HG02798 (cell line): ENCODE results near the gene SLC25A23.
"Not testable (repeated sequence)": the region's sequence is repeated elsewhere in the genome, so short reads cannot be mapped to it uniquely, and the experiment has no call there.

ENCODE experiments used
- ATAC-seq: cut with Tn5 transposase; IDR thresholded peaks from one replicate; pipeline ENCODE4 v1.9.1; 2021; ENCODE audit warnings: mild to moderate bottlenecking; ENCODE audit not compliant: unreplicated experiment, poor library complexity

Gene SLC25A23

GRCh38 chr19:6409346-6409745 lies 50.2 kb downstream of the SLC25A23 start:
- no peak for ATAC-seq

- no peak for ATAC-seq
Measured at GRCh38 chr19:6406401-6406800, 53.2 kb downstream of the SLC25A23 start.

GRCh38 chr19:6402837-6403608 lies 56.6 kb downstream of the SLC25A23 start:
- ATAC-seq = no peak

GRCh38 chr19:6402058-6402457 lies 57.5 kb downstream of the SLC25A23 start:
- no peak for ATAC-seq

GRCh38 chr19:6400062-6400944 lies 59.3 kb downstream of the SLC25A23 start:
- not testable (repeated sequence) for ATAC-seq

- no peak for ATAC-seq
Measured at GRCh38 chr19:6396305-6396704, 63.3 kb downstream of the SLC25A23 start.

GRCh38 chr19:6394831-6395230 lies 64.8 kb downstream of the SLC25A23 start:
- ATAC-seq = no peak

GRCh38 chr19:6393983-6394412 lies 65.6 kb downstream of the SLC25A23 start:
- no peak for ATAC-seq

GRCh38 chr19:6393074-6393982 lies 66.3 kb downstream of the SLC25A23 start, which contains the start of gene GTF2F1:
Gene GTF2F1, minus strand, starts transcription at chr19:6393164. Its CDS starts 169 bp downstream, at chr19:6392995.
- peak; percentile 88 for ATAC-seq

GRCh38 chr19:6392221-6393073 lies 67.1 kb downstream of the SLC25A23 start:
- ATAC-seq = no peak
